Gastroesophageal sphincter (tissue), 4 donors: ENCODE data around the gene MAS1. TPM values are rescaled to one million over a fixed set of nuclear protein-coding genes. Genes with fewer than 3 reads are reported as not detected.

ENCODE experiments used
- ATAC-seq: fragments of 150-250 bp; one replicate; pipeline ENCODE4 v1.9.1; 2016; ENCODE audit warnings: mild to moderate bottlenecking, moderate library complexity
- H3K27ac ChIP-seq, 4 donors: fragments of 200-600 bp; sonication (generic) in 3 of 4; 1 replicate in 3 of 4; 2 replicates in 1 of 4; pipeline ENCODE4 v1.5.1; 2016 to 2019
- H3K27me3 ChIP-seq: fragments of 200-600 bp; sonication (generic); one replicate; pipeline ENCODE4 v1.5.1; 2019
- H3K36me3 ChIP-seq, 2 donors: fragments of 200-600 bp; sonication (generic); one replicate each; pipeline ENCODE4 v1.5.1; 2019; ENCODE audit warnings: control low read depth in 1 of 2
- H3K4me1 ChIP-seq, 3 donors: fragments of 200-600 bp; sonication (generic); 1 replicate in 2 of 3; 2 replicates in 1 of 3; pipeline ENCODE4 v1.5.1; 2016 to 2019; ENCODE audit warnings: control low read depth in 2 of 3
- H3K4me3 ChIP-seq, 2 donors: fragments of 200-600 bp; sonication (generic); one replicate each; pipeline ENCODE4 v1.5.1; 2019; ENCODE audit warnings: mild to moderate bottlenecking in 1 of 2, moderate library complexity in 1 of 2
- H3K9me3 ChIP-seq, 3 donors: fragments of 200-600 bp; sonication (generic); one replicate each; pipeline ENCODE4 v1.5.1; 2017 to 2019; ENCODE audit warnings: control low read depth in 2 of 3
- CTCF ChIP-seq, 4 experiments: fragments of 200-600 bp in 2 of 4; fragments of 450-650 bp in 2 of 4; sonication (generic) in 1 of 4; IDR thresholded peaks; one replicate each; pipeline ENCODE4 v1.5.1; 2017 to 2019; ENCODE audit warnings: antibody characterized with exemption in 4 of 4, mild to moderate bottlenecking in 2 of 4, moderate library complexity in 2 of 4
- EP300 ChIP-seq: sonication (generic); formaldehyde crosslinking; IDR thresholded peaks from one replicate; pipeline ENCODE4 v1.6.1; 2017; ENCODE audit warnings: antibody characterized with exemption, mild to moderate bottlenecking
- POLR2A ChIP-seq, 2 donors: fragments of 450-650 bp; IDR thresholded peaks; one replicate each; pipeline ENCODE4 v1.6.1; 2017; ENCODE audit warnings: antibody characterized with exemption in 2 of 2, mild to moderate bottlenecking in 2 of 2, moderate library complexity in 1 of 2
- POLR2AphosphoS5 ChIP-seq: sonication (generic); formaldehyde crosslinking; IDR thresholded peaks from one replicate; pipeline ENCODE4 v1.6.1; 2017; ENCODE audit warnings: antibody characterized with exemption
- WGBS, 2 donors: methylation state at CpG; one replicate each; pipeline ENCODE4 v1.1.5; 2018; ENCODE audit warnings: low coverage in 1 of 2; 5-methylcytosine and 5-hydroxymethylcytosine counted together
- total RNA-seq, 4 donors: library from RNA; depleted of rRNA; stranded (reverse); fragments of >200 nt; gene quantifications; one replicate each; pipeline ENCODE4 v1.1.0, GENCODE V29; 2016

Gene MAS1
- total RNA-seq, 4 donors from 2014 or later: not detected

GRCh38 chr6:159878341-159878740 lies 12.4 kb upstream of the MAS1 start:
- H3K9me3 ChIP-seq: no peaks in the 10 kb centered on the region
- H3K36me3 ChIP-seq: no peaks in the 10 kb centered on the region
- no peak overlapping the region for H3K27ac ChIP-seq
- no peaks in the 10 kb centered on the region for H3K4me1 ChIP-seq
- 80 to 100% methylated on average over 1 to 2 of the region's 8 CpGs for WGBS, 2 donors
- TF ChIP-seq POLR2AphosphoS5: no peak
- H3K4me3 ChIP-seq: no peak overlapping the region
- no peak for ATAC-seq
- H3K27me3 ChIP-seq: peaks cover 3% of the 10 kb centered on the region

DNA sequence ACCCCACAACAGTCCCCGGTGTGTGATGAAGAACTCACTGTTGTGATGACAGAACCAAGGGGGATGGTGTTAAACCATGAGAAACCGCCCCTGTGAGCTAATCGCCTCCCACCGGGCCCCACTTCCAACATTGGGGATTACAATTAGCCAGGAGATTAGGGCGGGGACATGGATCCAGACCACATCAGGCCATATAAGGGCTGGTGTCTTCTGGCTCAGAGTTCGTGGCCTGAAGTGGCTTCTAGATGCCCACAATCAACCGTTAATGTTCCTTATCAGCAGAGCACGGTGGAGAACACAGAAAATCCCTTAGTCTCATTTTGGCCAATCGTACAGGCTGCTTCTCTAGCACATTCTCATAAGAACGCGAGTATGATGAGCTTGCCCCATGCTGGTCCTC lies 10.9 kb upstream of the MAS1 start:
- H3K9me3 ChIP-seq: no peaks in the 10 kb centered on the region
- WGBS, 2 donors: 84% methylated on average over 5 of the region's 11 CpGs; no CpG with 5 or more reads in 1 of the 2 donors
- no peak for ATAC-seq
- no peak overlapping the region for H3K4me3 ChIP-seq
- H3K36me3 ChIP-seq: no peaks in the 10 kb centered on the region
- no peak for TF ChIP-seq POLR2AphosphoS5
- TF ChIP-seq POLR2A (IDR thresholded peaks at IDR 0.05): no peak
- TF ChIP-seq EP300: no peak
- no peak for TF ChIP-seq CTCF (IDR thresholded peaks at IDR 0.05)
- H3K27ac ChIP-seq: no peak overlapping the region
- H3K27me3 ChIP-seq: peaks cover 3% of the 10 kb centered on the region
- no peaks in the 10 kb centered on the region for H3K4me1 ChIP-seq

DNA sequence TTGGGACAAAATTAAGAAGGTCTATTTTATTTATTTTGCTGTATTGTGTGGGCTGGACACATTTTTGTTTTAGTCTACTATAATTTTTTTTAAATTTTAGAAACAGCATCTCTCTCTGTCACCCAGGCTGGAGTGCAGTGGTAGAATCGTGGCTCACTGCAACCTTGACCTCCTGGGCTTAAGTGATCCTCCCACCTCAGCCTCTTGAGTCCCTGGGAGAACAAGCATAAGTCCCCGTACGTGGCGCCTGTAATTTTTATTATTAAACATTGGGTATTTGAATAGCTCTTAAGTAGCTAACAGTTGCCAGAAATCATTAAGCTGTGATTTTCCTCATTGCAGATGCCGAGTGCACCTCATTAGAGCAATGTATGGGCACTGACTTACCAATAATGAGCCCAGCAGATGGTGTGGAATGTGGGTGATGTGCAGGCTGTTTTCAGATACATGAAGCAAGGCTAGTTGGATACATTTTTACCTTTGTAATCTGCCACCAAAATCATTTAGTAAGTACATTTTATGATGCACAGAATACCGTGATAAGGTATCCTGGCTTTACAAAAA lies 10.3 kb upstream of the MAS1 start:
- 61 to 92% methylated on average over 2 to 6 of the region's 6 CpGs for WGBS, 2 donors
- Histone ChIP-seq H3K27ac (no peak overlapping the region), H3K27me3 (peaks cover 3% of the 10 kb centered on the region), H3K4me3 (no peak overlapping the region), H3K9me3 (no peaks in the 10 kb centered on the region), H3K4me1 (no peaks in the 10 kb centered on the region), H3K36me3 (no peaks in the 10 kb centered on the region)
- TF ChIP-seq EP300 (no peak), POLR2AphosphoS5 (no peak), CTCF (IDR thresholded peaks at IDR 0.05) (no peak), POLR2A (IDR thresholded peaks at IDR 0.05) (no peak)
- ATAC-seq: no peak

- Histone ChIP-seq H3K4me3 (no peak overlapping the region), H3K4me1 (no peaks in the 10 kb centered on the region), H3K27me3 (peaks cover 32% of the 10 kb centered on the region), H3K9me3 (no peaks in the 10 kb centered on the region), H3K36me3 (no peaks in the 10 kb centered on the region), H3K27ac (no peak overlapping the region)
- TF ChIP-seq POLR2AphosphoS5: no peak
- TF ChIP-seq POLR2A (IDR thresholded peaks at IDR 0.05): no peak
- no peak for TF ChIP-seq EP300
- no peak for TF ChIP-seq CTCF (IDR thresholded peaks at IDR 0.05)
- no peak for ATAC-seq
- 67 to 81% methylated on average over 2 to 4 of the region's 4 CpGs for WGBS, 2 donors
Measured at GRCh38 chr6:159884720-159885119, 6.1 kb upstream of the MAS1 start.

DNA sequence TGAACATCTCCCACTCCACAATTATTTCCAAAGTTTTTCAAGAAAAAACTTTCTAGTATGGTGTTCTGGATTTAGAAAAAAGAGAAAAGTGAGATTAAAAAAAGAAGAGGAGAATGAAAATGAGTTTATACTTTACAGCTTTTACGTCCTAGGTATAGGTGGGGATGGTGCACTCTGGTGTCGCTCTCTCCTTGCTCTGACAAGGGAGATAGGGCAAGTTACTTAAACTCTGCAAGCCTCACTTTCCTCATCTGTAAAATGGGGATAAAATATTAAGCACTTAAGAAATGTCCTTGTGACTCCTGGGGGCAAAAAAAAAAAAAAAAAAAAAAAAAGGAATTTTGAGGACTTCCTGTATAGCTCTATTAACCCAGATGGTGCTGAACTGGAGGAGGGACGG lies 4.5 kb upstream of the MAS1 start:
- TF ChIP-seq CTCF (IDR thresholded peaks at IDR 0.05): no peak
- TF ChIP-seq POLR2AphosphoS5: no peak
- TF ChIP-seq EP300: no peak
- no peak for TF ChIP-seq POLR2A (IDR thresholded peaks at IDR 0.05)
- H3K27me3 ChIP-seq: peaks cover 47% of the 10 kb centered on the region
- WGBS, 2 donors: 79% methylated on average over 3 of the region's 3 CpGs; no CpG with 5 or more reads in 1 of the 2 donors
- H3K9me3 ChIP-seq: no peaks in the 10 kb centered on the region
- H3K36me3 ChIP-seq: no peaks in the 10 kb centered on the region
- no peak overlapping the region for H3K4me3 ChIP-seq
- no peak for ATAC-seq
- H3K4me1 ChIP-seq: no peaks in the 10 kb centered on the region
- H3K27ac ChIP-seq: no peak overlapping the region
